Prostate gland (tissue), 2 donors: Measurements from ENCODE around the gene KREMEN1. TPM values are rescaled to one million over a fixed set of nuclear protein-coding genes. Genes with fewer than 3 reads are reported as not detected.

ENCODE experiments used
- DNase-seq: peaks from one replicate; pipeline ENCODE4 v3.0.0-alpha.2; 2019; ENCODE audit warnings: low spot score
- H3K27ac ChIP-seq, 2 donors: fragments of 200-600 bp; sonication (generic); 2 replicates each; pipeline ENCODE4 v1.5.1; 2017 to 2019
- H3K27me3 ChIP-seq: fragments of 200-600 bp; sonication (generic); replicated peaks from 2 replicates; pipeline ENCODE4 v1.5.1; 2019; ENCODE audit not compliant: insufficient read depth
- H3K36me3 ChIP-seq, 2 donors: fragments of 200-600 bp; sonication (generic); 1 replicate in 1 of 2; 2 replicates in 1 of 2; pipeline versions ENCODE4 v1.5.1 to v1.8.1; 2017 to 2019
- H3K4me1 ChIP-seq: fragments of 200-600 bp; sonication (generic); replicated peaks from 2 replicates; pipeline ENCODE4 v1.5.1; 2019
- H3K4me3 ChIP-seq, 2 donors: fragments of 200-600 bp; sonication (generic); 2 replicates each; pipeline ENCODE4 v1.5.1; 2017 to 2019
- H3K9me3 ChIP-seq: fragments of 200-600 bp; sonication (generic); 2 replicates; pipeline ENCODE4 v1.5.1; 2017
- POLR2A ChIP-seq: fragments of 450-650 bp; IDR thresholded peaks from one replicate; pipeline ENCODE4 v1.6.1; 2016; ENCODE audit warnings: antibody characterized with exemption, mild to moderate bottlenecking
- POLR2AphosphoS5 ChIP-seq: sonication (generic); formaldehyde crosslinking; IDR thresholded peaks from one replicate; pipeline ENCODE4 v1.6.1; 2017; ENCODE audit warnings: antibody characterized with exemption
- WGBS: methylation state at CpG from one replicate; pipeline ENCODE4 v1.1.5; 2018; 5-methylcytosine and 5-hydroxymethylcytosine counted together
- intact Hi-C: fragments of 100-400 bp; cut with DNase I; formaldehyde crosslinking; loops from one replicate; pipeline ENCODE4 v1.14.2; 2022
- total RNA-seq, 2 donors: library from RNA; depleted of rRNA; stranded (reverse); fragments of >200 nt; gene quantifications; one replicate each; pipeline ENCODE4 v1.1.0, GENCODE V29; 2016
- TF ChIP-seq, protein P1 (sequence below), 4 experiments: fragments of 200-600 bp in 2 of 4; fragments of 450-650 bp in 2 of 4; sonication (generic) in 2 of 4; IDR thresholded peaks; 1 replicate in 3 of 4; 2 replicates in 1 of 4; pipeline ENCODE4 v1.5.1; 2016 to 2019; ENCODE audit warnings: antibody characterized with exemption in 4 of 4, mild to moderate bottlenecking in 2 of 4, moderate library complexity in 2 of 4

KREMEN1 gene
- total RNA-seq, 2 donors from 2014 or later = 19.3 to 49.0 TPM

DNA sequence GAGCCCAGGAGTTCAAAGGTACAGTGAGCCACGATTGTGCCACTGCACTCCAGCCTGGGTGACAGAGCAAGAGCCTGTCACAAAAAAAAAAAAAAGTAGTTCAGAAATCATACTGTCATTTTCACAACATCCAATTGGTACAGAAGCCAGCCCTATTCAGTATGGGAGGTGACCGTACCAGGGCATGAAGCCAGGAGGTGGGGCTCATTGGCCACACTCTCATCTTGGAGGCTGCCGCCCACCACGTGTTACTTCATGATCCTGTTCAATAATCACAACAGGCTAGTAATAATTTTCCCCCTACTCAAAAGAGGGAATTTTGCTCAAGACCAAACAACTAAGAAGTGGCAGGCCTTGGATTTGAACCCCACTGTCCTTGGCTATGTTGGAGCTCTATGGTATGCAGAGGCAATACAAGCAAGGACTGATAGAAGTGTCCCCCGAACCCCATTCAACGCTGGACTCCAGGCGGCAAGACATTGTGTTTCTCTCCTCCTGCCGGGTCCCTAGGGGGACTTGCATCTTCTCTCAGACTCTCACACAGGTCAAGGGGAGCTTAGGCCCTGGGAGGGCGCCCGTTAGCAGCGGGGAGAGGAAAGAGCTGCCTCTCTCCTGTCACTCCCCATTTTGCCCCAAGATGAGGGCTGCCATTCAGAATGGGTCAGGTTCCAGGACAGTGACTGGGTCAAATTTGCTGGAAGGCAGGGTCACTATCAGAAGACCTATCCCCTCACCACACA, 92.7 kb downstream of the KREMEN1 start:
- TF ChIP-seq POLR2A (no peak), POLR2AphosphoS5 (no peak)
- TF ChIP-seq, protein P1, sequence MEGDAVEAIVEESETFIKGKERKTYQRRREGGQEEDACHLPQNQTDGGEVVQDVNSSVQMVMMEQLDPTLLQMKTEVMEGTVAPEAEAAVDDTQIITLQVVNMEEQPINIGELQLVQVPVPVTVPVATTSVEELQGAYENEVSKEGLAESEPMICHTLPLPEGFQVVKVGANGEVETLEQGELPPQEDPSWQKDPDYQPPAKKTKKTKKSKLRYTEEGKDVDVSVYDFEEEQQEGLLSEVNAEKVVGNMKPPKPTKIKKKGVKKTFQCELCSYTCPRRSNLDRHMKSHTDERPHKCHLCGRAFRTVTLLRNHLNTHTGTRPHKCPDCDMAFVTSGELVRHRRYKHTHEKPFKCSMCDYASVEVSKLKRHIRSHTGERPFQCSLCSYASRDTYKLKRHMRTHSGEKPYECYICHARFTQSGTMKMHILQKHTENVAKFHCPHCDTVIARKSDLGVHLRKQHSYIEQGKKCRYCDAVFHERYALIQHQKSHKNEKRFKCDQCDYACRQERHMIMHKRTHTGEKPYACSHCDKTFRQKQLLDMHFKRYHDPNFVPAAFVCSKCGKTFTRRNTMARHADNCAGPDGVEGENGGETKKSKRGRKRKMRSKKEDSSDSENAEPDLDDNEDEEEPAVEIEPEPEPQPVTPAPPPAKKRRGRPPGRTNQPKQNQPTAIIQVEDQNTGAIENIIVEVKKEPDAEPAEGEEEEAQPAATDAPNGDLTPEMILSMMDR (IDR thresholded peaks at IDR 0.05) = no peak
- H3K36me3 ChIP-seq = no peaks in the 10 kb centered on the region
- no peaks in the 10 kb centered on the region for H3K4me1 ChIP-seq
- H3K4me3 ChIP-seq = no peak overlapping the region
- H3K27me3 ChIP-seq = no peaks in the 10 kb centered on the region
- intact Hi-C loops = no loop called here
- WGBS = 79% methylated on average over 11 of the region's 11 CpGs
- DNase-seq = no peak
- H3K9me3 ChIP-seq = no peaks in the 10 kb centered on the region
- H3K27ac ChIP-seq = no peak overlapping the region

DNA sequence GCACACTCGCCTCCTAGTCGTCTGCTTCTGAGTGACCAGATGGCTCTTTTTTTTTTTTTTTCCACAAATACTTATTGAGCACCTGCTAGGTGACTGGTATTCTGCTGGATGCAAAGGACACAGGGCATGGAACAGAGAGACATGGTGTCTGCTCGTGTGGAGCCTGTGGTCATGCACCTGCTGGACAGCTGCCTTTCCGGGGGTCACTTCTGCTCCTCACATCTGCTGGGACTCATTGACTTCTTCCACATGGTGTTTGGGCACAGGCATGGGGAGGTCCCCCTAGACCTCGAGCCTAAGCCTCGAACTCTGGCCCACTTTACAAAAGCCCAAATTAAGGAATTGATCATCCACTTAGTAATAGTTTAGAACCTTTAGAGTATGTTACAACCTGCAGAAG, 93.3 kb downstream of the KREMEN1 start:
- Histone ChIP-seq H3K27ac (no peak overlapping the region), H3K4me3 (no peak overlapping the region), H3K4me1 (no peaks in the 10 kb centered on the region), H3K9me3 (no peaks in the 10 kb centered on the region), H3K36me3 (no peaks in the 10 kb centered on the region), H3K27me3 (no peaks in the 10 kb centered on the region)
- no peak for TF ChIP-seq POLR2AphosphoS5
- TF ChIP-seq POLR2A = no peak
- TF ChIP-seq, protein P1 (IDR thresholded peaks at IDR 0.05) = no peak
- no peak for DNase-seq
- intact Hi-C loops = no loop called here
- WGBS = 74% methylated on average over 6 of the region's 6 CpGs

DNA sequence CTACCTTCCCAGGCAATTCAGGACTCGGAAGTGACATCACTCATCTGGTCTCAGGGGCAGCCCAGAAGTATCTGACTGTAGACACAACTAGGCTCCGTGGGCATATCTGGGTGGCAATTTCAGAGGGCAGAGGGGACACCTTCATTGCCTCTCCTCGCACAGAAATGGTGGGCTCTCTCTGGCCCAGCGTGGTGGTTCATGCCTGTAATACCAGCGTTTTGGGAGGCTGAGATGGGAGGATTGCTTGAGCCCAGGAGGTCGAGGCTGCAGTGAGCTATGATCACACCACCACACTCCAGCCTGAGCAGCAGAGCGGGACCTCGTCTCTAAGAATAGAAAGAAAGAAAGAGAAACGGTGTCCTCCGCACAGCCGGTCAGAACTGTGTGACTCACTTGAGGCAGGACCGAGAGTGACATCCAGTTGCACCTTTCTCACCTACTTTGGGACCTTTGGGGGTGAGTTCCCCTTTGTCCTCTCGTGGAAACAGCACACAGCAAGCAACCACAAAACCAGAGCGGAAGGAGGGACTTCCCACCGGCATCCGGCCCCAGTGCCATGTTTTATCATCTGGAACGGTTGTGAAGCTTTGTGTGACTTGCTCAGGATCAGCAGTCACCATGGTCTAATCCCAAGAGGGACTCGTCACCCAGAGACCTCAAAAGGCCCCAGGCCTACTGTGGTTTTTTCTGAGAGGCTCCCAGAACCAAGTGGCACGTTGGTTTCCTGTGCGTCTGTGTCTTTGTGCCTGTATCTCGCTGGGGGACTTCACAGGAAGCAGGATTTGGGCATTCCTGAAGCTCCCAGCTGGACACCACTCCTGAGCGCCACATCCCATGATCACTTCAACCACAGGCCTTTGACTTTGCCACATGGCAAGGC, 94.4 kb downstream of the KREMEN1 start:
- intact Hi-C loops = no loop called here
- WGBS = 90% methylated on average over 22 of the region's 22 CpGs
- no peaks in the 10 kb centered on the region for H3K27me3 ChIP-seq
- H3K4me3 ChIP-seq = no peak overlapping the region
- no peaks in the 10 kb centered on the region for H3K9me3 ChIP-seq
- DNase-seq = no peak
- H3K36me3 ChIP-seq = no peaks in the 10 kb centered on the region
- TF ChIP-seq, protein P1 (IDR thresholded peaks at IDR 0.05) = no peak
- TF ChIP-seq POLR2AphosphoS5 = no peak
- TF ChIP-seq POLR2A = no peak
- H3K27ac ChIP-seq = no peak overlapping the region
- no peaks in the 10 kb centered on the region for H3K4me1 ChIP-seq

DNA sequence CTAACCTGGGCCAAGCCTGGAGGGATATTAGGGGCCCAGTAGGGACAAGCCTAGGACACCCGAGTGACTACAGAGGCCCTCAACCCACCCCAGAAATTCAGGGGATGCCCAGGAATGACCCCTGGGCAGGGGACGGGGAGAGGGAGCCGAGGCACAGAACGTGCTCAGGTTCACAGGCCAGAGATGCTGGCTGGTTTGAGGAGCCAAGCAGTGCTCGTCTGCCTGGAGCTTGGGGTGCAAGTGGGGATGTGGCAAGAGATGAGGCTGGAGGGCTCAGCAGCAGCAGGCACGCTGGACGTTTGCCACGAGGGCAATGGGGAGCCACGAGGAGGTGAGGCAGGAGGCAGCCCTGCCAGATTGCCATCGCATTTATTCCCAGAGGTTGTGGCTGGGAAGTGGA, 98.9 kb downstream of the KREMEN1 start:
- Histone ChIP-seq H3K27me3 (no peaks in the 10 kb centered on the region), H3K36me3 (no peaks in the 10 kb centered on the region), H3K4me3 (no peak overlapping the region), H3K9me3 (no peaks in the 10 kb centered on the region), H3K4me1 (no peaks in the 10 kb centered on the region), H3K27ac (no peak overlapping the region)
- DNase-seq = no peak
- intact Hi-C loops = no loop called here
- TF ChIP-seq, protein P1 (IDR thresholded peaks at IDR 0.05) = no peak
- TF ChIP-seq POLR2A (no peak), POLR2AphosphoS5 (no peak)
- 88% methylated on average over 9 of the region's 10 CpGs for WGBS
